HG03354 (cell line): Measurements from ENCODE around the gene TGFB1.

ENCODE experiments used
- ATAC-seq: cut with Tn5 transposase; IDR thresholded peaks from one replicate; pipeline ENCODE4 v1.9.1; 2021; ENCODE audit warnings: mild to moderate bottlenecking; ENCODE audit not compliant: unreplicated experiment, poor library complexity, severe bottlenecking

The TGFB1 gene

GRCh38 chr19:41324921-41325639 lies 28.6 kb downstream of the TGFB1 start:
- no peak for ATAC-seq

GRCh38 chr19:41324231-41324702 lies 29.5 kb downstream of the TGFB1 start:
- ATAC-seq, result no peak

- ATAC-seq, result no peak
These were observed 30.1 kb downstream of the TGFB1 start for GRCh38 chr19:41323430-41324125.

DNA sequence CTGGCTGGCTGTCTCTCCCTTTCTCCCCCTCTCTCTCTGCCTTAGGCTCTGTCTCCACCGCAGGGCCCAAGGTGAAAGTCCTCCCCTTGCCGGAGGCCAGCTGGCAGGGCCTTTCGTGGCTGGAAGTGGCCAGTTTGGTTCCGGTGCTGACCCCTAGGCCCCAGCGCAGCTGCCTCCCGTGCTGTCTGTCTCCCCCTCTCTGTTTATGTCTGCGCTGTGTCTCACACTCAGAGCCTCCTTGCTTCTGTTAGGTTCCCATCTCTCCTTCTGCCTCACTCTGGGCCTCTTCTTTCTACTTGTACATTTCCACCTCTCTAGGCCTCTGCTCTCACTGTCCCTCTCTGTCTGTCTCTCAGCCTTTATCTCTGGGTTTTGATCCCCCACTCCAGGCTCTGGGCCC lies 30.7 kb downstream of the TGFB1 start:
- ATAC-seq, result no peak

DNA sequence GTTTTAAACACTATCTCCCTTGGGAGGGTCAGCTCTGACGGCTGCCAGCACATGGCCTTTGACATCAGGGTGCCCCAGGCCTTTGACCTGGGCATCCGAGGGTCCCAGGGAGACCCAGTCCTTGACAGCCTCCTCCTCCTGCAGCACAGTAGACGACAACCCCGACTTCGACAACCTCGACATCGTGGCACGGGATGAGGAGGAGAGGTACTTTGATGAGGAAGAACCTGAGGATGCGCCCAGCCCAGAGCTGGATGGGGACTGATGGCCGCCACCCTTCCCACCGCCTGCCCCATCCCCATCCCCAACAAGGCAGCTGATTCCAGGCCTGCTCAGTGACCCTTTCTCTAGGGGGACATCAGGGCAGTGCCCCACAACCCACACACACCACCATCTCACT lies 31.3 kb downstream of the TGFB1 start:
- no peak for ATAC-seq

- no peak for ATAC-seq
These were observed 32.0 kb downstream of the TGFB1 start for GRCh38 chr19:41321600-41322270.

DNA sequence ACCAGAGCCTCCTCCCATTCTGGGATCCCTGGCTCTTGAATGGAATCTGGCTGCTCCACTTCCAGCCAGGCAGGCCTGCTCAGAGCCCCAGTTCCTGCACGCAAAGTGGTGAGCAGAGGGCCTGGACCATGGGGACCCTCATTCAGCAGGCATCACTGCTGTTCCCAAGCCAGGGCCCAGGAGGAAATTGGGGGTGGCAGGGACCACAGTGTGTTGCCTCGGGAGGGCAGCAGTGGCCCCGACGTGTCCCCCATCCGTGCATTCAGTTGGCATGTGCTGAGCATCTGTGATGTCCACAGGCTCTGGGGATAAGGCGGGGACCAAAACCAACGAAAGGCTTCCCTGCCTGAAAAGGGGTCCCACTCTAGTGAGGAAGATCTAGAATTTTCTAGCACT lies 32.5 kb downstream of the TGFB1 start:
- ATAC-seq, result no peak

DNA sequence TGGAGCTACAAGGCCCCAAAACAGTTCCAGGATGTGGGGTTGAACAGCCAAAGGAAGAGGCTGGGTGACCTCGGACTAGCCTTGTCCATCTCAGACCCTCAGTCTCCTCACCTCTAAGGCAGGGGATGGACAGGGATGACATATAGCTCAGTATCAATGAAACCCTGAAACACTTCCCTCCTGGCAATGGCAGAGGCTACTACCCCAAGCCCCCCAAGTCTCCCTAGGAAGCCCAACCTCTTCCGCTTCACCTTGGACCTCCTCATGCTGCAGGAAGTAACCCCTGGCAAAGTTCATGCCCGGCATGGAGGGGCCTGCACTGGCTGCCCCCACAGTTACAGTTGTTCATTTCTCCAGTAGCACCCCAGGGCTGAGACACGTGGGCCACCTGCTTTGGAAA lies 33.2 kb downstream of the TGFB1 start:
- ATAC-seq, result no peak

DNA sequence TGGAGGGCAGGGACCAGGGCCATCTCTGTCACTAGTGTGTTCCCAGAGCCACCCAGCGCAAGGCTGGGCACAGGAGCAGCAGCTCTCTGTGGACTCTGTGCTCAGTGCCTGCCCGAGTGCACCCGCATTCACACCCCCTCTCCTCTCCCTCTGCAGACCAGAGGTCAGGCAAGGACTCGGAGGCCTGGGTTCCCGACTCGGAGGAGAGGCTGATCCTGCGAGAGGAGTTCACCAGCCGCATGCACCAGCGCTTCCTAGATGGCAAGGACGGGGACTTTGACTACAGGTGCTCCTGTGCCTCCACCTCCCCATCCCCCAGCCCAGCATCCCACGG lies 33.6 kb downstream of the TGFB1 start:
- no peak for ATAC-seq

DNA sequence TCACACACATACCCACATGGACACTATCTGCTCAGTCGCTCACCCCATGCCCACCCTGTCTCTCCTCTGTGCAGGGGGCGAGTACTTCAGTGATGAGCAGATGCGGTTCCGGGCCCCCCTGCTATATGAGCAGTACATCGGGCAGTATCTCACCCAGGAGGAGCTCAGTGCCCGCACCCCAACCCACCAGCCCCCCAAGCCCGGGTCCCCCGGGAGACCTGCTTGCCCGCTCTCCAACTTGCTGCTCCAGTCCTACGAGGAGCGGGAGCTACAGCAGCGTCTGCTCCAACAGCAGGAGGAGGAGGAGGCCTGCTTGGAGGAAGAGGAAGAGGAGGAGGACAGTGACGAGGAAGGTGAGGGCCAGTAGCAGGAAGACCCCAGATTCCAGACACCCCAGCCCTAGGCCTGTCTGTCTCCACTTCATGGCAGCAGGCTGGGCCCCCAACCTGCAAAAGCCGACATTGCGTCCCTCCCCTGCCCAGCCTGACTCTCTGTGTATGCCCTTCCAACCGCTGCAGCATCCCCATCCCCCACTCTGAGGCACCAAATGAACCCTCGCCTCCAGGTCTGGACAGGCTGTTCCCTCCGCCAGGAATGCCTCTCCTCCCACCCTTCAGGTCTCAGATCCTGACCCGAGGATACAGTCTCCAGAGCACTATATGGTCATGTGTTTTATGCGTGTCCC lies 34.1 kb downstream of the TGFB1 start:
- ATAC-seq, result no peak

- no peak for ATAC-seq
These were observed 34.8 kb downstream of the TGFB1 start for GRCh38 chr19:41318696-41319499.

- no peak for ATAC-seq
These were observed 37.3 kb downstream of the TGFB1 start for GRCh38 chr19:41316306-41316920.

DNA sequence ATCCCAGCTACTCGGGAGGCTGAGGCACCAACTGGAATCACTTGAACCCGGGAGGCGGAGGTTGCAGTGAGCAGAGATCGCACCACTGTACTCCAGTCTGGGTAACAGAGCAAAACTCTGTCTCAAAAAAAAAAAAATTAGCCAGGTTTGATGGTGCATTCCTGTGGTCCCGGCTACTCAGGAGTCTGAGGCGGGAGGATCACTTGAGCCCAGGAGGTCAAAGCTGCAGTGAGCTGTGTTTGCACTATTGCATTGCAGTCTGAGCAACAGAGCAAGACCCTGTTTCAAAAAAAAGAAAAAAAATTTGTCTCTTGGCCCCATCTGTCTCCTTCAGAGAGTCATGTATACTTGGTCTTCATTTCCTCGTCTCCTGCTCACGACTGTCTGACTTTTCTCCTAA lies 42.1 kb downstream of the TGFB1 start:
- ATAC-seq, result no peak

GRCh38 chr19:41311072-41311471 lies 42.6 kb downstream of the TGFB1 start:
- no peak for ATAC-seq

DNA sequence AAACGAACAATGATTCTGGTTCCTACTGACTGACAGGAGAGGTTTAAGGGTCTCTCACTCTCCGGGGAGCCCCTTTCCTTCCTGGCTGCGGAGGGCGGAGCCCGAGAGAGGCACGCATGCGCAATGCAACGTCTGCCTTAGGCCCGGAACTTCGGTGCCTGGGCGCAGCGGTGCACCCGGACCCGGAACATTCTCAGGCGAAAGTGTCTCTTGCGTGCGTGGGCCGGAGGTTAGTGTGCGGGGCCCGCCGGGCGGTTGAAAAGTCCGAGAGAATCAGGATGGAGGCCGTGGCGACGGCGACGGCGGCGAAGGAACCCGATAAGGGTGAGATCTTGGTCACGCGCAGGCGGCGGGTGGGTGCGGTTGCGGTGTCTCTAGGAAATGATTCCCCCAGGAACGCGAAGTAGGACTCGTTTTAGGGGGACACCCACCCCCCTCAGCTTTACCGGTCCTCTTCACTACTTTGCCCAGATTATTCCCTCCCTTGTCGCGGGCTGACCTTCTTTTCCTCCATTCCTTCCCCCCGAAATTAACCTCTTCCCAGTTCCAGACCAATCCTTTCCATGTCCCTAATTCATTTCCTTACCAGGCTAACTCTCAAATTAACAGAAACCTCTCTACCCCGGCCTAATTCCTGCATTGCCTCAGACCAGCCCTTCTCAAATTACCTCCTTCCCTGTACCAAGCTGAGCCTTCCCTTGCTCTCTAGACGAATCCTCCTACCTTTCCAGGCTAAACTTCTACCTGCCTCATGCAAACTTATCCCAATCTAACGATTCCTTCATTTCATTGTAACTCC lies 43.5 kb downstream of the TGFB1 start, which contains the start of gene CCDC97:
Gene CCDC97, plus strand, starts transcription at position 140 of the 799 bp plus-strand sequence. Its CDS starts 139 bp downstream, at position 279.
- ATAC-seq, result peak; percentile 70

GRCh38 chr19:41309180-41310032 lies 44.3 kb downstream of the TGFB1 start:
- ATAC-seq, result no peak

GRCh38 chr19:41308450-41309179 lies 45.1 kb downstream of the TGFB1 start:
- peak; percentile 38 for ATAC-seq
